Measurements from ENCODE around the gene GNG12.

DNA sequence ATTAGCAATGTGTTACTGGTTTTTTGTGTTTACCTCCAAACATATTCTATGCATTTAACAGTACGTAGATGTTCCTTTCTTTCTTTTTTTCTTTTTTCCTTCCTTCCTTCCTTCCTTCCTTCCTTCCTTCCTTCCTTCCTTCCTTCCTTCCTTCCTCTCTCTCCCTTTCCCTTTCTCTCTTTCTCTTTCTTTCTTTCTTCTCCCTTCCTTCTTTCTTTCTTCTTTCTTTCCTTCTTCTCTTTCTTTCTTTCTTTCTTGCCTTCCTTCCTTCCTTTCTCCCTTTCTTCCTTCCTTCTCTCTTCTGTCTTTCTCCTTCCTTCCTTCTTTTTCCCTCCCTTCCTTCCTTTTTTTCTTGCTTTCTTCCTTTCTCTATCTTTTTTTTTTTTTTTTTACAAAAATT is 46.2 kb upstream of the GNG12 start:
- TF ChIP-seq POLR2A (IDR thresholded peaks at IDR 0.05; ENCODE audit: low read depth, low read length) (no peak), POLR2AphosphoS5 (IDR thresholded peaks at IDR 0.05; ENCODE audit: low read depth, low read length) (no peak), TAF1 (IDR thresholded peaks at IDR 0.05; ENCODE audit: low read depth, low read length) (no peak), SPI1 (IDR thresholded peaks at IDR 0.05; ENCODE audit: low read depth, low read length) (no peak), POU2F2 (IDR thresholded peaks at IDR 0.05; ENCODE audit: low read depth, low read length) (no peak), PAX5 (IDR thresholded peaks at IDR 0.05; ENCODE audit: insufficient read depth, low read length, severe bottlenecking) (no peak)

Measured in GM12891 (cell line).